Raji (cell line): ENCODE results near the gene LDB2.

Experiments
- POLR2A ChIP-seq: IDR thresholded peaks from 2 replicates; pipeline ENCODE4 v1.6.1; 2011; ENCODE audit warnings: low read depth, low read length, control low read depth; ENCODE audit not compliant: insufficient read depth

LDB2 gene

GRCh38 chr4:16897991-16898827 is at the start of gene LDB2:
TSS of gene LDB2 (minus strand) at chr4:16898645.
- no peak for TF ChIP-seq POLR2A

DNA sequence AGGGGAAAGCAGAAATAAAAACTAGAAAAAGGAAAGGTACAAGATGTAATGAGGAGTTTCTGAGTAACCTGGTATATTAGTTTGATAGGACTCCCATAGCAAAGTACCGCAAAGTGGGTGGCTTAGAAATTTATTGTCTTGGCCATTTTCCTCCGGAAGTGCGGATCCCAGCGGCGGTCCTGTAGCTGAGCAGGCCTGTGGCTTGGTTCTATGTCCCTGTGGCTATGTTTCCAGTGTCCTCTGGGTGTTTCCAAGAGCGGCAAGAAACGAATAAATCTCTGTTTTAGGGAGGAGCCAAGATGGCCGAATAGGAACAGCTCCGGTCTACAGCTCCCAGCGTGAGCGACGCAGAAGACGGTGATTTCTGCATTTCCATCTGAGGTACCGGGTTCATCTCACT is 44.0 kb upstream of the LDB2 start:
- TF ChIP-seq POLR2A = no peak

DNA sequence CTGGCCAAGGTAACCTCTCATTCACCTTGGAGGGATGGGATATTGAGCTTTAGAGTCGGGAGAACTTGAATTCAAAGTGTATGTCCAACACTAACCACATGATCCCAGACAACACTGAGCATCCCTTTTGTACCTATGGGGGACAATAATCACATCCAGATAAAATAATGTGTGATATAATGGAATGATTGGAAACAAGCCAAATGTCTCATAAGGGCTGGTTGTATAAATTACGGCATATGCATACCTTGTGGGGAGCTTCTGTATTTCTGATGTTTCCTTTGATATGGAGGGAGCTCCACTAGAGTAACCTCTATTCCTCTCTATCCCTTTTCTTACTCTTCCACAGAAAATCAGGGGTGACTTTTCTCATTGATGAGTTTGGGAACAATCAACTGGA is 40.7 kb upstream of the LDB2 start:
- TF ChIP-seq POLR2A = no peak

GRCh38 chr4:16938512-16939040 is 40.1 kb upstream of the LDB2 start:
- no peak for TF ChIP-seq POLR2A

DNA sequence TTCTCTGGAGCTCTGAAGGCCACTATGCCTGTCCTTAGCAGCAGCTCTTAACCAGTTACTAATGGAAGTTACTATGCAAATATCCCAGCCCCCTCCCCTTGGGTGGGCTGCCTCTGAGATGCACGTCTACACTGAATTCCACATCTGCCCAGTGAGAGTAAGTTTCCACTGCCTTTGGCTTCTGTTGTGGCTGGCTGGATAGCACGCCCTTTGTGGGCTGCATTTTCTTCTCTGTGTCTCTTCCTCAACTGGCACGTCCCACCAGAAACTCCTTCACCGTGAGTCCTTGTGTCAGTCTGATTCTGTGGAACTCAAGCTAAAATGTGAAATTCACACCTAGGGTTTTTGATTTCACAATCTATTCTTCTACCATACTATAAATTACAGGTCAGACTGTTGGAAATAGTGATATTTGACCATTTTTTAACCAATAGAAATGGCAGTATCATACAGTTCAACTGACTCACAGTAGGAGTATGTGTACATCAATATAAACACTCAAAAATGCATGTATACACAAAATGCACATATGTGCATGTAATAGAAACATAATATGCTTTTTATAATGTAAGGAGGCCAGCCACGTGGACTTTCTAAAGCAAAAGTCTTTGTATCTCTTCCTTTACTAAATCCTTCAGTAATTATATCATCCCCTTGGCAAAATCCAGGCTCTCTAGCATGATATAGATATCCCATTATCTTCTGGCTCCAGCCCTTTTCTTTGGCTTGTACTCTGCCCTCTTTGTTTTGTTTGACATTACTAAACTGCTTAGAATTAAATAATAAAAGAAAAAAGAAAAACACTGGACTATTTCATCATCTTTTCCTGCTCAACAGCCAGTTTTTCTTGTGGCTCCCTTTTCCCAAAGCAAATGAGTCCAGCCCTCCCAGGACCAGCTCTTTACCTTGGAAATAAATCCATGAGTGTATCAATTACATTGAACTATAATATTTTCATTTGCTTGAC is 33.2 kb upstream of the LDB2 start:
- no peak for TF ChIP-seq POLR2A

GRCh38 chr4:16926214-16926613 is 27.8 kb upstream of the LDB2 start:
- no peak for TF ChIP-seq POLR2A

DNA sequence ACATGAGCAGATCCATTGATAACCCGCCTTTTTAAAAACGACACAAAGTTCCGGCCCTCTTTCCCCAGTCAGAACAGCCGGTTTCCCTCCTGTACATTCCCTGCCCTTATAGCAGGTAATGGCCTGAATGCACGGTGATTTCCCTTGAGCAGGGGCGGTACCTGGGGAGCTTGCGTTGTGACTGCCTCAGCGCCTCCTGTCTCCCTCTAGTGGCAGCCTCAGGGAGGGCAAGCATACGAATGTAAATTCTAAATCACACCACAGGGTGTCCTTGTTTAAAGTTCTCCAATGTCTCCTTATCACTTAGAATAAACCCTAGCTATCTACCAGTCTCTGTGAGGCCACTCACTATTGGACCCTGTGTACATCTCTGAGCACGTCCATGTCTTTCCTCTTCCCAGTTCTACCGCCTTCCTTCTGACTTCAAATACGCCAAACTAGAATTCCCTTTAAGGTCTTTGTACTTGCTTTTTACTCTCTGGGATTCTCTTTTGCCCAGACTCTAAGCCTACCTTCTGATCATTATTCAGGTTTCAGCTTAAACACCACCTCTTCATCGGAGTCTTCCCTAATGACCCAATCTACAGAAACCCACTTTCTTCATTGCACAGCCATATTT is 18.4 kb upstream of the LDB2 start:
- no peak for TF ChIP-seq POLR2A

- TF ChIP-seq POLR2A = no peak
Measured at GRCh38 chr4:16916031-16916430, 17.6 kb upstream of the LDB2 start.

- no peak for TF ChIP-seq POLR2A
Measured at GRCh38 chr4:16914208-16914607, 15.8 kb upstream of the LDB2 start.

DNA sequence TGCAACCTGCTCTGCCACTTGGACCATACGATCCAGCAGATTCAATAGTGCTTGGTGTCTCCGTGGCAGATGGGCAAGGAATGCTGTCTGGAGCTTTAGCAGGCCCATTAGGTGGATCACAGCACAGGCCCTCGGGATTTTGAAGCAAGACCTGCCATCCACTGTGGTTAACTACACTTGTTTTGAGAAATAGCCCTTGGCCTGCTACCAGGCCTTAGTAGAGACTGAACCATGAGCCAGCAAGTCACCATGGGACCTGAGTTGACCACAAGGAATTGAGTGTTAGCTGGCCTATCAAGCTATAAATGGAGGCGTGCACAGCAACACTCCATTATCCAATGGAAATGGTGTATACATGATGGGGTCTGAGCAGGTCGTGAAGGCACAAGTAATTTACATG is 14.5 kb upstream of the LDB2 start:
- no peak for TF ChIP-seq POLR2A

- no peak for TF ChIP-seq POLR2A
Measured at GRCh38 chr4:16909281-16909680, 10.8 kb upstream of the LDB2 start.

DNA sequence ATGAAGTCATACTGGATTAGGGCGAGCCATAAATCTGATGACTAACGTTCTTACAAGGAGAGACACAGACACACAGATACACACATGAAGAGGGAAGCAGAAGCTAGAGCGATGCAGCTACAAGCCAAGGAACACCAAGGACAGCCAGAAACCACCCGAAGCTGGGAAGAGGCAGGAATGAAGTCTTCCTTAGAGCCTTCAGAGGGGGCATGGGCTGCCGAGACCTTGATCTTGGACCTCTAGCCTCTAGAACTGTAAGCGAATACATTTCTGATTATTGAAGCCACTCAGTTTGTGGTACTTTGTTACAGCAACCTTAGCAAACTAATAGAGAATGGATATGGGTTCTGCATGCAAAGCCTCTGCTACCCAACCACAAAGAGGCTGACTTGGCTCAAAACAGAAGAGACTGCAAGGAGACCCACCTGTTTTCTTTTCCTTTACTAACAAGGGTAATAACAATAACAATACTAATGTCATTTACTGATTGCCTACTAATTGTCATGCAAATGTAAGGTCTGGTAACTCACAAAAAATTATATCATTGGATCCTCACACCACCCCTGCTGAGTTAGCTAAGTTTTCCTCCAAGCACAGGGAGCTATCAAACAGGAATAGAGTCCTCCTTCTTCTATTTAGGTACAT is 10.1 kb upstream of the LDB2 start:
- no peak for TF ChIP-seq POLR2A

- no peak for TF ChIP-seq POLR2A
Measured at GRCh38 chr4:16900325-16900724, 1.9 kb upstream of the LDB2 start.

DNA sequence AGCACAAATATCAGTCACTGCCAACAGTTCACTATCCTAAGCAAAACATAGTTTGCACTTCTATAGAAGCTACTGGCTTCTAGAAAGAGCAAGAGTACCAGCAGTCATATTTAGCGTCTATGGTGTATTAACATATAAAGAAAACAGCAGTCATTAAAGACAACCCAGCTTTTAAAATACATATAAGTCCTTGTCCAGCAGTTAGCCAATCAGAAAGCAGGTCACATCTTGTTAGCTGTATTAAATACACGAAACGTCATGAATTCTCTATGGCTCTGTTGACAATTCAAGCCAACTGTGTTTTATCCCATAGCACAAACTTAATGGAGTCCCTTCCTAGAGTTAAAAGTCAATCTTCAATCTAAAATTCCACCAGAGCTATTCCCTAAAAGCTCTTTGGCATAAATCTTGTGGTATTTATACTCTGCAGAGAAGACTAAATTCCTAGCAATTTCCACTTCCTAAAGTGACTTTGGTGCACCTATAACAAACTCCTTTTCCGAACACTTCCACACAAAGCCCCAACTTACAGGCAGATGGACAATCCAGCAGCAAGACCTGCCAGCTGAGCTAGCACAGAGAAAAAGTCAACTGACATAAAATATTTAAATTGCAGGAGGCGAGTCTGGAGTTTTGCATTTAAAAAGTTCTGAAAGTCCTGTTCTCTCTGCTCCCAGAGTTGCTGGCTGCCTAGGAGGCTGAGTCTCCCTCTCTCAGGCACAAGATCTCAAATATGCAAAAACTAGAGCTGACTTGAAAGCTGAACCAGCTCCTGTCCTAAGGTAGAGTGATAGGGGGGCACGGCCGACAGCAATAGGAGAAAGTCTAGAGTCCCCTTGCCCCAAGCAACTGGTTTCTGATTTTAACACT is 1.3 kb downstream of the LDB2 start:
- TF ChIP-seq POLR2A = no peak
